ENCODE results near the gene OLFML1. TPM values are rescaled to one million over a fixed set of nuclear protein-coding genes. Genes with fewer than 3 reads are reported as not detected.

Gene OLFML1
- total and polyA plus RNA-seq, 2 of the 13 experiments (the other 11 are each of a cell fraction or from before 2014, with no cell fraction given) = 0.89 to 0.90 TPM

GRCh38 chr11:7525424-7525823 is 40.1 kb downstream of the OLFML1 start (continued):
- TF ChIP-seq ZNF207 (IDR thresholded peaks at IDR 0.05; ENCODE audit: borderline replicate concordance) (no peak), ELF3 (CRISPR knock-in tag; IDR thresholded peaks at IDR 0.05) (peak; percentile 61; the same call in 1 of the 2 replicates), ZFP90 (CRISPR knock-in tag; IDR thresholded peaks at IDR 0.05; ENCODE audit: borderline replicate concordance) (no peak), DNMT3B (CRISPR knock-in tag; conservative IDR thresholded peaks at IDR 0.05) (no peak), DMAP1 (CRISPR knock-in tag; IDR thresholded peaks at IDR 0.05) (peak; percentile 78), BORCS8-MEF2B (CRISPR knock-in tag; IDR thresholded peaks at IDR 0.05) (0 out of 2 replicates have a peak, but pooled peaks have one; percentile 56), ZNF687 (CRISPR knock-in tag; IDR thresholded peaks at IDR 0.05) (peak; percentile 52; the same call in 1 of the 2 replicates), ZFP36 (IDR thresholded peaks at IDR 0.05; ENCODE audit: borderline replicate concordance, low read depth, low read length, partially characterized antibody) (no peak), LCORL (IDR thresholded peaks at IDR 0.05) (no peak), LCORL (CRISPR knock-in tag; IDR thresholded peaks at IDR 0.05) (peak; percentile 96), MAZ (IDR thresholded peaks at IDR 0.05; ENCODE audit: borderline replicate concordance, low read depth, low read length) (no peak), MAZ (CRISPR knock-in tag; IDR thresholded peaks at IDR 0.05; ENCODE audit: low read depth) (no peak; the same call in 1 of the 2 replicates), ELF4 (CRISPR knock-in tag; IDR thresholded peaks at IDR 0.05; ENCODE audit: borderline replicate concordance) (no peak), BCL3 (CRISPR knock-in tag; IDR thresholded peaks at IDR 0.05) (no peak), PBX2 (CRISPR knock-in tag; IDR thresholded peaks at IDR 0.05) (no peak), ZNF790 (CRISPR knock-in tag; IDR thresholded peaks at IDR 0.05; ENCODE audit: borderline replicate concordance) (no peak), TFAP4 (IDR thresholded peaks at IDR 0.05; ENCODE audit: borderline replicate concordance, low read depth) (peak; percentile 92), MXD1 (CRISPR knock-in tag; IDR thresholded peaks at IDR 0.05) (no peak), HNRNPL (IDR thresholded peaks at IDR 0.05; ENCODE audit: low read depth, low read length) (no peak), HMG20A (CRISPR knock-in tag; IDR thresholded peaks at IDR 0.05; ENCODE audit: borderline replicate concordance) (0 out of 2 replicates have a peak, but pooled peaks have one; percentile 37), RBFOX2 (IDR thresholded peaks at IDR 0.05; ENCODE audit: low read depth, low read length) (no peak), SPEN (CRISPR knock-in tag; IDR thresholded peaks at IDR 0.05; ENCODE audit: low read depth) (peak; percentile 64; the same call in 1 of the 2 replicates), CCAR2 (optimal IDR thresholded peaks at IDR 0.05; ENCODE audit: low read depth, low read length) (no peak)

Data from HepG2 (cell line).